ENCODE results near the gene GCGR. TPM values are rescaled to one million over a fixed set of nuclear protein-coding genes. Genes with fewer than 3 reads are reported as not detected.

GCGR gene
- total and polyA plus RNA-seq, 10 of the 15 experiments (the other 5 are each of a cell fraction or from before 2014, with no cell fraction given) = not detected

DNA sequence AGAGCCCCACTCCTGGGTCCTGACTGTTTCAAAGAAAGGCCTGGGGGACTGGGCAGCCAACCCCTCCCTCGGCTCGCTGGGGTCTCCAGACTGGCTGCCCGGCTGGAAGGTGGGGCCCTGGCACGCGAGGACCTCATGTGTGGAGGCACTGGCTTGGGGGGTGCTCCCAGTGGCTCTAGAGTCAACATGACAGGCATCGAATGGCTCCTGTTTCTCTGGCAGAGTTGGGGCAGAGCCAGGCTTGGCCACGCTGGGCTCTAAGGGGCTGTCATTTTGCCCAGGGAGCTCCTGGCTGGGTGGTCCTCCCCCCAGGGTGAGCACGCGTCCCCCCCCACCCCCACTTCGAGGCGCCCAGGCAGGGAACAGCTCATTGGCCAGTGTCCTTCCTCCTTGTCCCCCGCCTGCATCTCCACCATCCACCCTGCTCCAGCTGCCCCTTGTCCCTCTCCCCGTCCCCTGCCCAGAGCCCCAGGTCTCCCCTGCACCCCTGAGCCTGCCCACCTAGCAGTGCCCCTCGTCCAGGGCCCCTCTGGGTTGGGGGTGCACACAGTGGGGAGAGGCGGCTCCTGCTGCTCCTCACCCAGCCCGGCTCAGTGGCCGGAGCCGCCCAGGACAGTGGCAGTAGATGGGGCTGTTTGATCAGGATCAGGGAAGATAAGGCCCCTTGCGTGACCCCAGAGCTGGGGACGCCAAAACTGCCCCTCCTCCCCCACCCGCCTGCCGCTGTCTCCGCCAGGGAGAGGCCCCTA is 2.7 kb downstream of the GCGR start:
- TF ChIP-seq CBX3 (IDR thresholded peaks at IDR 0.05; ENCODE audit: borderline replicate concordance, low read depth) (no peak), SIX5 (IDR thresholded peaks at IDR 0.05; ENCODE audit: low read depth, low read length, severe bottlenecking) (no peak), SPI1 (IDR thresholded peaks at IDR 0.05; ENCODE audit: borderline replicate concordance, insufficient read depth, low read depth, low read length) (no peak), SIN3A (IDR thresholded peaks at IDR 0.05; ENCODE audit: low read depth, low read length) (no peak), TCF7 (IDR thresholded peaks at IDR 0.05; ENCODE audit: borderline replicate concordance) (no peak), BCL11A (IDR thresholded peaks at IDR 0.05; ENCODE audit: low read depth, low read length) (no peak), ASH2L (IDR thresholded peaks at IDR 0.05; ENCODE audit: borderline replicate concordance, low read depth) (no peak), CHD1 (IDR thresholded peaks at IDR 0.05; ENCODE audit: low read depth, low read length) (no peak), ZNF207 (IDR thresholded peaks at IDR 0.05; ENCODE audit: borderline replicate concordance) (no peak), BCLAF1 (IDR thresholded peaks at IDR 0.05) (no peak), CREB1 (IDR thresholded peaks at IDR 0.05; ENCODE audit: low read depth) (no peak), NFYB (IDR thresholded peaks at IDR 0.05; ENCODE audit: insufficient read depth, low read depth, low read length) (no peak), EZH2 (IDR thresholded peaks at IDR 0.05; ENCODE audit: borderline replicate concordance, control insufficient read depth, low read depth, low read length) (no peak), NFXL1 (IDR thresholded peaks at IDR 0.05; ENCODE audit: borderline replicate concordance) (no peak), MYC (IDR thresholded peaks at IDR 0.05; ENCODE audit: insufficient read depth, insufficient read length, insufficient replicate concordance, low read length, severe bottlenecking) (no peak), HCFC1 (IDR thresholded peaks at IDR 0.05; ENCODE audit: low read length) (no peak)
- TF ChIP-seq, protein P1, sequence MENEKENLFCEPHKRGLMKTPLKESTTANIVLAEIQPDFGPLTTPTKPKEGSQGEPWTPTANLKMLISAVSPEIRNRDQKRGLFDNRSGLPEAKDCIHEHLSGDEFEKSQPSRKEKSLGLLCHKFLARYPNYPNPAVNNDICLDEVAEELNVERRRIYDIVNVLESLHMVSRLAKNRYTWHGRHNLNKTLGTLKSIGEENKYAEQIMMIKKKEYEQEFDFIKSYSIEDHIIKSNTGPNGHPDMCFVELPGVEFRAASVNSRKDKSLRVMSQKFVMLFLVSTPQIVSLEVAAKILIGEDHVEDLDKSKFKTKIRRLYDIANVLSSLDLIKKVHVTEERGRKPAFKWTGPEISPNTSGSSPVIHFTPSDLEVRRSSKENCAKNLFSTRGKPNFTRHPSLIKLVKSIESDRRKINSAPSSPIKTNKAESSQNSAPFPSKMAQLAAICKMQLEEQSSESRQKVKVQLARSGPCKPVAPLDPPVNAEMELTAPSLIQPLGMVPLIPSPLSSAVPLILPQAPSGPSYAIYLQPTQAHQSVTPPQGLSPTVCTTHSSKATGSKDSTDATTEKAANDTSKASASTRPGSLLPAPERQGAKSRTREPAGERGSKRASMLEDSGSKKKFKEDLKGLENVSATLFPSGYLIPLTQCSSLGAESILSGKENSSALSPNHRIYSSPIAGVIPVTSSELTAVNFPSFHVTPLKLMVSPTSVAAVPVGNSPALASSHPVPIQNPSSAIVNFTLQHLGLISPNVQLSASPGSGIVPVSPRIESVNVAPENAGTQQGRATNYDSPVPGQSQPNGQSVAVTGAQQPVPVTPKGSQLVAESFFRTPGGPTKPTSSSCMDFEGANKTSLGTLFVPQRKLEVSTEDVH (IDR thresholded peaks at IDR 0.05; ENCODE audit: low read depth, partially characterized antibody) = no peak
- BruUV-seq (replicated peaks) = no TSS peak
- RAD21 ChIA-PET (ENCODE audit: unreplicated experiment) = no interaction called here
- in situ Hi-C loops (cut with MboI) (no loop called here), intact Hi-C loops (cut with micrococcal nuclease; ENCODE audit: unreplicated experiment) (no loop called here)
- Histone ChIP-seq H3K27ac (ENCODE audit: control insufficient read depth, insufficient read depth) (no peak overlapping the region), H3K4me2 (ENCODE audit: control insufficient read depth, insufficient read depth) (no peak overlapping the region), H3K9ac (ENCODE audit: control insufficient read depth, insufficient read depth, low read length) (no peak overlapping the region), H3K36me3 (ENCODE audit: control insufficient read depth in 2 of 2, insufficient read depth in 2 of 2, low read length in 1 of 2) (no peaks in the 10 kb centered on the region), H4K20me1 (ENCODE audit: control insufficient read depth, insufficient read depth) (no peaks in the 10 kb centered on the region), H3K4me1 (ENCODE audit: control insufficient read depth, insufficient read depth, low read length) (no peaks in the 10 kb centered on the region), H3K27me3 (replicated peaks in 1 of 2; ENCODE audit: control insufficient read depth in 2 of 2, insufficient read depth in 2 of 2, low read length in 1 of 2) (peaks cover 1 to 4% of the 10 kb centered on the region in 2 experiments; a peak in 1 of 4 replicates), H3K9me3 (replicated peaks; ENCODE audit: control insufficient read depth, insufficient read depth, low read length) (no peaks in the 10 kb centered on the region), H3K4me3 (no peak overlapping the region), H2AFZ (ENCODE audit: control insufficient read depth, low read depth, low read length) (no peak overlapping the region), H3K79me2 (ENCODE audit: control insufficient read depth, insufficient read depth, low read length) (no peaks in the 10 kb centered on the region)
- POLR2A ChIA-PET = no interaction called here
- CTCF ChIA-PET = no interaction called here
- DNase-seq (ENCODE audit: low read depth, low spot score) (no peak), ATAC-seq (no peak), FAIRE-seq (no peak)
- 20% methylated on average over 18 of the region's 23 CpGs for WGBS (ENCODE audit: insufficient coverage, insufficient replicate concordance, low lambda C conversion rate, missing lambda C conversion rate)
- SMC1A ChIA-PET (ENCODE audit: uncharacterized antibody, unreplicated experiment) = no interaction called here
